Upper lobe of right lung (tissue), 1 donor: ENCODE measurements around the gene GRID1. TPM values are rescaled to one million over a fixed set of nuclear protein-coding genes. Genes with fewer than 3 reads are reported as not detected.

ENCODE experiments used
- ATAC-seq: fragments of 200-7000 bp; cut with Tn5 transposase; one replicate; pipeline ENCODE4 v1.9.1; 2020; ENCODE audit warnings: mild to moderate bottlenecking, moderate library complexity
- DNase-seq: peaks from one replicate; pipeline ENCODE4 v3.0.0-alpha.2; 2020
- H3K27ac ChIP-seq: fragments of 200-600 bp; one replicate; pipeline ENCODE4 v1.8.0; 2022
- H3K27me3 ChIP-seq: fragments of 200-600 bp; one replicate; pipeline ENCODE4 v1.8.0; 2022; ENCODE audit warnings: mild to moderate bottlenecking
- H3K36me3 ChIP-seq: fragments of 200-600 bp; one replicate; pipeline ENCODE4 v1.8.0; 2022
- H3K4me1 ChIP-seq: fragments of 200-600 bp; one replicate; pipeline ENCODE4 v1.8.0; 2022
- H3K4me3 ChIP-seq: fragments of 200-600 bp; one replicate; pipeline ENCODE4 v1.8.0; 2022; ENCODE audit warnings: mild to moderate bottlenecking
- H3K9me3 ChIP-seq: fragments of 200-600 bp; one replicate; pipeline ENCODE4 v1.8.0; 2022
- CTCF ChIP-seq: fragments of 200-600 bp; IDR thresholded peaks from one replicate; pipeline ENCODE4 v1.8.0; 2022; ENCODE audit warnings: antibody characterized with exemption
- intact Hi-C: fragments of 100-400 bp; cut with DNase I; formaldehyde crosslinking; loops from one replicate; pipeline ENCODE4 v1.11.0; 2022
- total RNA-seq: library from RNA; stranded (reverse); fragmentation: NEBNext Ultra II Directional; extraction: Animal tissue kit (Norgen Biotek cat#: 25700); gene quantifications from one replicate; pipeline ENCODE4 v1.2.1, GENCODE V29; 2021
- donor health status: DM: no; HTN: yes; CAD: no; lungs with severe emphysema.

GRID1 gene
- total RNA-seq, 1 donor from 2014 or later, result 3.0 TPM

DNA sequence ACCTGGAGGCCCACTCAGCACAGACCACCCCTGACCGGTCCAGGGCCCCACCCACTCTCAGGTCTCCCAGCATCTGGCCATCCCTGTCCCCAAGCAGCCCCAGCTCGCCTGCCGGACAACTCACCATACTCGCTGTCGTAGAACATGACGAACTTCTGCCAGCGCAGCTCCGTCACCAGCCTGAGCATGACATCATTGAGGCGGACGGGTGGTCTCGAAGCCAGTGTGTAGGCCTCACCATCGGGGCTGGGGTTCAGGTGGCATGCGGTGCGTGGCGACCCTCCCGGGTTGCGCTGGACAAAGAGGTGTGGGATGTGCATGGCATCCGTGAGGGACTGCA, 160.4 kb downstream of the GRID1 start:
- Histone ChIP-seq H3K36me3 (no peaks in the 10 kb centered on the region), H3K4me3 (no peak overlapping the region), H3K27ac (no peak overlapping the region), H3K27me3 (no peaks in the 10 kb centered on the region), H3K9me3 (no peaks in the 10 kb centered on the region), H3K4me1 (no peaks in the 10 kb centered on the region)
- peak; percentile 54 for DNase-seq
- no peak for TF ChIP-seq CTCF
- intact Hi-C loops, result no loop called here
- no peak for ATAC-seq

DNA sequence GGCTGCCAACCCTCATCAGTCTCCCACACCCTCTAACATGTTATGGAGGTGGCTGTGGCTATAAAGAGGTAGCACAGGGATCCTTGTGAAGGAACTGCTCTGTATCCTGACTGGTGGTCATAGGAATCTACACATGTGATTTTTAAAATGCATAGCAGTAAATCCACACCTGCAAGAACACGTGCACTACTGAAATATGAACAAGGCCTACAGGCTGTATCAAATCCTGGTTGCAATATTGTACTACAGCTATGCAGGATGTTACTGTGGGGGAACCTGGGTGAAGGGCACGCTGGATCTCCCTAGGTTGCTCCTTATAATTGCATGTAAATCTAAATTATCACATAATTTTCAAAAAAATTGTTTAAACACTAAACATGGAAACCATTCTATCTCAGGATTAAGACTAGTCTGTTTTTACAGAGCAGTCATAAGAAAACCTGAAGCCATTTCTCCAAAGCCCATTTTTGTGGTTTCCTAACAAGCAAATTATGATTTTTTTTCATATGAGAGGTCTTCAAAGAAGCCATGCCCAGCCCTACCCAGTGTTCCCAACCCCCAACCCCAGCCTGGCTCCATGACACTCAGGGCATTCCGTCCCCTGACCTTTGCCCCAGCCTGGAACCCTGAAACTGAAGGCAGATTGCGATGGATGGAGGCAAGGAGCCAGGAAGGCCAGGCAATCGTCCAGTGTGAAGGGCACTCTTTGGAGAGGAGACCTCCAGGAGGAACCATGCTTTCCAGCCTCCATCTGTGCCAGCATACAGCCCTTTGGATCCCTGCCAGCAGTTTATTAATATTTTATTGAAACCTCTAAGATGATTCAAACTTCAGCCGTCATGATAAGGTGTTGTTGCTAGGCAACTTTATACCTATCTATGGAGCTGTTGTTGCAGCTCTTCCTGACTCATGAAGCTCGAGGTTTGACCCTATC, 161.0 kb downstream of the GRID1 start:
- Histone ChIP-seq H3K9me3 (no peaks in the 10 kb centered on the region), H3K27me3 (no peaks in the 10 kb centered on the region), H3K4me3 (no peak overlapping the region), H3K4me1 (no peaks in the 10 kb centered on the region), H3K36me3 (no peaks in the 10 kb centered on the region), H3K27ac (no peak overlapping the region)
- no peak for TF ChIP-seq CTCF
- no peak for ATAC-seq
- intact Hi-C loops, result no loop called here
- peak; percentile 32 for DNase-seq

- H3K9me3 ChIP-seq, result no peaks in the 10 kb centered on the region
- no peak overlapping the region for H3K4me3 ChIP-seq
- peak; percentile 39 for ATAC-seq
- intact Hi-C loops, result no loop called here
- TF ChIP-seq CTCF, result no peak
- H3K4me1 ChIP-seq, result no peaks in the 10 kb centered on the region
- no peaks in the 10 kb centered on the region for H3K36me3 ChIP-seq
- no peak overlapping the region for H3K27ac ChIP-seq
- H3K27me3 ChIP-seq, result no peaks in the 10 kb centered on the region
- peak; percentile 51 for DNase-seq
These were observed 161.9 kb downstream of the GRID1 start for GRCh38 chr10:86204421-86205305.

DNA sequence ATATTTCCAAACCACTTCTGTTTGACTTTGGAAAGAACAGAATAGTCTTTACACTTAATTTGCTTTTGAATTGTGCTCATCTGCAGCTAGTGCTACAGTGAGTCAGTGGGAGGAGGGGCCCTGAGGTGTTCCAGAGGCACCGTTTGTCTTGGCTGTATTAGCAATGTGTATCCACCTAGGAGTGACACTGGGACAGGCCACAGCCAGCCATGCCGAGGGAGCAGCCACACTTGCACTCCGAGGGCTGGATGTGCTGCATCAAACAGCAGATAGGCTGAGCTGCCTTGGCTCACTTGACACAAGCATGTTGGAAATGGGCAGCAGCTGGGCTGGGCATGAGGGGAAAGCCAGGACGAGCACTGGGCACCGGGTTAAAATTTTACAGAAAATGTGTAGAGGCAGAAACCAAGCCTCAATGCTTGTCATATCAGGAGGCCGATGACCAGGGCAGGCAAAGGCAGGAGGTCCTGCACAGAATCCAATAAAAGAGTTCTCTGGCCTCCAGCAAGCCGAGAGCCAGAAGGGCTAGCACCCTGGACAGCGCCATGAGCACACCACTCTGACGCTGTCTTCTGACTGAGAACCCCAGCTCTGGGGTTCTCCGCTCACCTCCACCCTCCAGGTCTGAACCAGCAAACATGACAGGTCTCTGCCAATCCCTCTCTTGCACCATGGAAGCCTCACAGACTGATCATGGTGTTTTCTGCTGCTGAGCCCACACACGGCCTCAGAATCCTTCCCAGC, 163.3 kb downstream of the GRID1 start:
- peak; percentile 73 for DNase-seq

More for the DNA sequence above, 163.3 kb downstream of the GRID1 start:
- TF ChIP-seq CTCF, result no peak
- Histone ChIP-seq H3K4me1 (no peaks in the 10 kb centered on the region), H3K36me3 (no peaks in the 10 kb centered on the region), H3K9me3 (no peaks in the 10 kb centered on the region), H3K27me3 (no peaks in the 10 kb centered on the region), H3K27ac (no peak overlapping the region), H3K4me3 (no peak overlapping the region)
- intact Hi-C loops, result no loop called here
- peak; percentile 39 for ATAC-seq
